ENCODE measurements around the gene CEP112.

GRCh38 chr17:65895969-65896368, 296.0 kb downstream of the CEP112 start:
- no peak for TF ChIP-seq CTCF (conservative IDR thresholded peaks at IDR 0.05)
- no peak for TF ChIP-seq ZFX (IDR thresholded peaks at IDR 0.05)

Measured in C4-2B (cell line).